Heart right ventricle (tissue), 16 donors: ENCODE results near the gene AVPR2. TPM values are rescaled to one million over a fixed set of nuclear protein-coding genes. Genes with fewer than 3 reads are reported as not detected.

ENCODE experiments used
- ATAC-seq, 8 donors: fragments of 200-7000 bp; cut with Tn5 transposase; one replicate each; pipeline ENCODE4 v1.9.1; 2020; ENCODE audit warnings: mild to moderate bottlenecking in 8 of 8, moderate library complexity in 8 of 8, moderate number of reproducible peaks in 1 of 8
- DNase-seq, 2 donors: peaks; one replicate each; pipeline ENCODE4 v3.0.0-alpha.2; 2020
- H3K27ac ChIP-seq, 10 donors: fragments of 200-600 bp; sonication (generic) in 2 of 10; one replicate each; pipeline versions ENCODE4 v1.5.0 to v1.8.0; 2020 to 2022; ENCODE audit warnings: mild to moderate bottlenecking in 3 of 10
- H3K27me3 ChIP-seq, 7 donors: fragments of 200-600 bp; one replicate each; pipeline ENCODE4 v1.8.0; 2021 to 2022; ENCODE audit warnings: mild to moderate bottlenecking in 2 of 7
- H3K36me3 ChIP-seq, 9 donors: fragments of 200-600 bp; sonication (generic) in 1 of 9; one replicate each; pipeline versions ENCODE4 v1.5.0 to v1.8.0; 2020 to 2022; ENCODE audit warnings: mild to moderate bottlenecking in 2 of 9
- H3K4me1 ChIP-seq, 9 donors: fragments of 200-600 bp; sonication (generic) in 1 of 9; one replicate each; pipeline versions ENCODE4 v1.5.0 to v1.8.0; 2020 to 2022; ENCODE audit warnings: mild to moderate bottlenecking in 4 of 9
- H3K4me3 ChIP-seq, 10 donors: fragments of 200-600 bp; sonication (generic) in 2 of 10; one replicate each; pipeline versions ENCODE4 v1.5.0 to v1.8.0; 2020 to 2022; ENCODE audit warnings: mild to moderate bottlenecking in 7 of 10, moderate library complexity in 2 of 10
- H3K9me3 ChIP-seq, 11 donors: fragments of 200-600 bp in 10 of 11; sonication (generic) in 2 of 11; one replicate each; pipeline versions ENCODE4 v1.5.0 to v1.8.0; 2013 to 2022; ENCODE audit warnings: mild to moderate bottlenecking in 2 of 11, control low read depth in 1 of 11, moderate library complexity in 1 of 11
- CTCF ChIP-seq, 9 donors: fragments of 200-600 bp; sonication (generic) in 2 of 9; IDR thresholded peaks; one replicate each; pipeline versions ENCODE4 v1.5.0 to v1.8.0; 2021 to 2022; ENCODE audit warnings: antibody characterized with exemption in 9 of 9, mild to moderate bottlenecking in 5 of 9, moderate library complexity in 1 of 9
- WGBS, 2 donors: extraction: QIAGEN DNeasy Blood & Tissue Kit; methylation state at CpG; one replicate each; pipeline ENCODE4 v1.1.7; 2013; ENCODE audit warnings: inconsistent platforms in 1 of 2; 5-methylcytosine and 5-hydroxymethylcytosine counted together
- intact Hi-C, 10 donors: fragments of 100-400 bp; cut with DNase I; formaldehyde crosslinking; loops; one replicate each; pipeline versions ENCODE4 v1.11.1 to v1.14.2; 2022
- polyA plus RNA-seq, 2 donors: library from polyadenylated mRNA; stranded (reverse); fragments of 200-250 nt; gene quantifications; one replicate each; pipeline ENCODE4 v1.2.3, GENCODE V29; 2013
- total RNA-seq, 10 donors: library from RNA; stranded (reverse); fragmentation: NEBNext Ultra II Directional in 3 of 10; extraction: Animal tissue kit (Norgen Biotek cat#: 25700) in 3 of 10; gene quantifications; one replicate each; pipeline versions ENCODE4 v1.2.1 to v1.2.4, GENCODE V29; 2021 to 2023
- donor health status: Arrhythmogenic right ventricular cardiomyopathy.
- donor health status: ischemic (EF 13 %, LVEDD 7.1; RV severe dilation, severe dysfunction).
- donor health status: healthy with polysubstance abuse.
- donor health status: DM: no; HTN: yes; CAD: no.
- donor health status: DM: no; HTN: no; CAD: no.
- donor health status: ischemic (EF 25% LVEDD 6.9; RV normal size, moderate dysfunction).
- donor health status: ischemic (EF 25% LVEDD 5.7; RV mildly dilated, moderate dysfunction).
- donor health status: healthy.
- donor health status: DM: yes; HTN: yes; CAD: no.
- donor health status: Ischemic cardiomyopathy.
- donor health status: ischemic (EF 35%, LVEDD 5.7; RV mildly dilated, moderate dysfunction).
- donor health status: nonischemic (EF 11% LVEDD 7.7; RV severe dilation, severe dysfunction).
- donor health status: DM: yes; HTN: yes; CAD: no.
- donor health status: PGD.
- donor health status: ischemic (EF 29% LVEDD 5.4; RV normal size, mild dysfunction).
- donor health status: nonischemic (EF 23%, LVEDD 6.1; RV moderate dilation, normal function).

The AVPR2 gene
- total and polyA plus RNA-seq, 12 donors: 1.4 to 8.9 (median 2.4) TPM

- ATAC-seq (no peak), DNase-seq (no peak)
- Histone ChIP-seq H3K36me3 (no peaks in the 10 kb centered on the region), H3K9me3 (no peaks in the 10 kb centered on the region), H3K4me1 (peaks cover 0 to 6% (median 0%) of the 10 kb centered on the region in 9 donors), H3K27me3 (peaks cover 0 to 94% (median 50%) of the 10 kb centered on the region in 7 donors), H3K27ac (no peak overlapping the region), H3K4me3 (peak overlapping the region in 1 of 10 donors; percentile 24)
- no peak for TF ChIP-seq CTCF (IDR thresholded peaks at IDR 0.05)
- WGBS, 2 donors: 6 to 7% methylated on average over 18 to 32 of the region's 32 CpGs
- intact Hi-C loops: no loop called here
Observed at GRCh38 chrX:153885208-153885787, 19.2 kb upstream of the AVPR2 start.

- Histone ChIP-seq H3K9me3 (no peaks in the 10 kb centered on the region), H3K4me3 (peak within 1 kb of the TSS in 7 of 10 donors; percentile 7 to 26 (median 22)), H3K27me3 (peaks cover 0 to 92% (median 44%) of the 10 kb centered on the region in 7 donors), H3K27ac (no peak within 1 kb of the TSS), H3K4me1 (peaks cover 0 to 6% (median 0%) of the 10 kb centered on the region in 9 donors), H3K36me3 (no peaks in the 10 kb centered on the region)
- DNase-seq (no peak), ATAC-seq (peak in 1 of 8 donors; percentile 12)
- WGBS, 2 donors: 2 to 4% methylated on average over 27 to 74 of the region's 94 CpGs
- no peak for TF ChIP-seq CTCF (IDR thresholded peaks at IDR 0.05)
- intact Hi-C loops: no loop called here
Observed at GRCh38 chrX:153885968-153886903, 18.2 kb upstream of the AVPR2 start, which contains the start of gene L1CAM. Gene L1CAM, minus strand, starts transcription at chrX:153886173. Its CDS starts 10,337 bp downstream, at chrX:153875836.

GRCh38 chrX:153886915-153887314 lies 17.6 kb upstream of the AVPR2 start:
- Histone ChIP-seq H3K9me3 (no peaks in the 10 kb centered on the region), H3K27ac (no peak overlapping the region), H3K4me1 (peaks cover 0 to 6% (median 0%) of the 10 kb centered on the region in 9 donors), H3K4me3 (no peak overlapping the region), H3K36me3 (no peaks in the 10 kb centered on the region), H3K27me3 (peaks cover 0 to 89% (median 40%) of the 10 kb centered on the region in 7 donors)
- intact Hi-C loops: no loop called here
- ATAC-seq (no peak), DNase-seq (no peak)
- TF ChIP-seq CTCF (IDR thresholded peaks at IDR 0.05): no peak
- 28 to 31% methylated on average over 11 to 13 of the region's 13 CpGs for WGBS, 2 donors

GRCh38 chrX:153887385-153887784 lies 17.1 kb upstream of the AVPR2 start:
- 60 to 69% methylated on average over 8 of the region's 8 CpGs for WGBS, 2 donors
- H3K36me3 ChIP-seq: no peaks in the 10 kb centered on the region
- no peak for ATAC-seq

More at GRCh38 chrX:153887385-153887784, 17.1 kb upstream of the AVPR2 start:
- intact Hi-C loops: no loop called here
- H3K27ac ChIP-seq: no peak overlapping the region
- H3K9me3 ChIP-seq: no peaks in the 10 kb centered on the region
- peaks cover 0 to 89% (median 37%) of the 10 kb centered on the region in 7 donors for H3K27me3 ChIP-seq
- no peak for DNase-seq
- no peak overlapping the region for H3K4me3 ChIP-seq
- peaks cover 0 to 6% (median 0%) of the 10 kb centered on the region in 9 donors for H3K4me1 ChIP-seq
- TF ChIP-seq CTCF (IDR thresholded peaks at IDR 0.05): no peak
